Measurements from ENCODE around the gene RAB27A. TPM values are rescaled to one million over a fixed set of nuclear protein-coding genes. Genes with fewer than 3 reads are reported as not detected.

The RAB27A gene
- total and polyA plus RNA-seq, 9 of the 15 experiments (the other 6 are each of a cell fraction or from before 2014, with no cell fraction given), result 31.5 to 171 (median 80.4) TPM

GRCh38 chr15:55196458-55197361 is 92.9 kb downstream of the RAB27A start, which contains the start of gene RSL24D1 (continued):
- TF ChIP-seq ZNF699 (CRISPR knock-in tag; IDR thresholded peaks at IDR 0.05; ENCODE audit: insufficient replicate concordance) (no peak), SMAD1 (IDR thresholded peaks at IDR 0.05; ENCODE audit: low read depth, low read length, partially characterized antibody) (peak; percentile 39), NBN (IDR thresholded peaks at IDR 0.05; ENCODE audit: low read depth) (no peak; the same call in 1 of the 2 replicates), E2F8 (IDR thresholded peaks at IDR 0.05; ENCODE audit: low read depth, partially characterized antibody) (peak; percentile 82), MAFF (IDR thresholded peaks at IDR 0.05; ENCODE audit: low read length) (peak; percentile 19; the same call in 1 of the 2 replicates), SLC30A9 (CRISPR knock-in tag; IDR thresholded peaks at IDR 0.05) (no peak), NFIX (CRISPR knock-in tag; IDR thresholded peaks at IDR 0.05; ENCODE audit: low read depth) (no peak), ZBTB2 (IDR thresholded peaks at IDR 0.05) (peak; percentile 84), ZNF561 (CRISPR knock-in tag; conservative IDR thresholded peaks at IDR 0.05) (no peak), NR2C1 (IDR thresholded peaks at IDR 0.05) (peak; percentile 43; the same call in 1 of the 2 replicates), NR2C1 (tag; IDR thresholded peaks at IDR 0.05) (peak; percentile 66), POLR2H (tag; IDR thresholded peaks at IDR 0.05; ENCODE audit: low read depth) (peak; percentile 89), TFAM (CRISPR knock-in tag; conservative IDR thresholded peaks at IDR 0.05) (no peak), HDAC1 (IDR thresholded peaks at IDR 0.05) (peak in 1 of 2 experiments; percentile 83; a peak in 2 of 4 replicates), ZBTB26 (CRISPR knock-in tag; IDR thresholded peaks at IDR 0.05) (no peak), SAFB (IDR thresholded peaks at IDR 0.05; ENCODE audit: borderline replicate concordance, low read depth, low read length) (no peak), MCM7 (IDR thresholded peaks at IDR 0.05) (no peak), ZNF436 (CRISPR knock-in tag; IDR thresholded peaks at IDR 0.05) (no peak), ZFX (CRISPR knock-in tag; IDR thresholded peaks at IDR 0.05) (peak; percentile 54; the same call in 1 of the 2 replicates), BRD4 (IDR thresholded peaks at IDR 0.05) (peak; percentile 79; the same call in 1 of the 2 replicates)
- TF ChIP-seq, protein P1, sequence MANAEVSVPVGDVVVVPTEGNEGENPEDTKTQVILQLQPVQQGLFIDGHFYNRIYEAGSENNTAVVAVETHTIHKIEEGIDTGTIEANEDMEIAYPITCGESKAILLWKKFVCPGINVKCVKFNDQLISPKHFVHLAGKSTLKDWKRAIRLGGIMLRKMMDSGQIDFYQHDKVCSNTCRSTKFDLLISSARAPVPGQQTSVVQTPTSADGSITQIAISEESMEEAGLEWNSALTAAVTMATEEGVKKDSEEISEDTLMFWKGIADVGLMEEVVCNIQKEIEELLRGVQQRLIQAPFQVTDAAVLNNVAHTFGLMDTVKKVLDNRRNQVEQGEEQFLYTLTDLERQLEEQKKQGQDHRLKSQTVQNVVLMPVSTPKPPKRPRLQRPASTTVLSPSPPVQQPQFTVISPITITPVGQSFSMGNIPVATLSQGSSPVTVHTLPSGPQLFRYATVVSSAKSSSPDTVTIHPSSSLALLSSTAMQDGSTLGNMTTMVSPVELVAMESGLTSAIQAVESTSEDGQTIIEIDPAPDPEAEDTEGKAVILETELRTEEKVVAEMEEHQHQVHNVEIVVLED (CRISPR knock-in tag; IDR thresholded peaks at IDR 0.05), result peak; percentile 47; the same call in 1 of the 2 replicates
